H7 (cell line): Measurements from ENCODE around the gene MED12L. TPM values are rescaled to one million over a fixed set of nuclear protein-coding genes. Genes with fewer than 3 reads are reported as not detected.

Source experiments
- DNase-seq: peaks from one replicate; pipeline ENCODE4 v3.0.0; 2012
- H3K27me3 ChIP-seq: 2 replicates; pipeline ENCODE4 v1.6.0; 2011; ENCODE audit warnings: mild to moderate bottlenecking, low read length; ENCODE audit not compliant: control insufficient read depth, insufficient read depth
- H3K36me3 ChIP-seq: replicated peaks from 2 replicates; pipeline ENCODE4 v1.5.1; 2011; ENCODE audit warnings: low read length; ENCODE audit not compliant: control insufficient read depth, insufficient read depth
- H3K4me3 ChIP-seq: 2 replicates; pipeline ENCODE4 v1.5.1; 2011; ENCODE audit warnings: low read depth, mild to moderate bottlenecking, control low read depth, low read length, moderate library complexity; ENCODE audit not compliant: insufficient read depth
- total RNA-seq: library from RNA; depleted of rRNA; stranded (reverse); fragments of >200 nt; shearing (Covaris generic); gene quantifications from 2 replicates; pipeline ENCODE4 v1.2.3, GENCODE V29; 2014

The MED12L gene
- total RNA-seq, 1 experiment from 2014 or later, result 7.9 TPM

DNA sequence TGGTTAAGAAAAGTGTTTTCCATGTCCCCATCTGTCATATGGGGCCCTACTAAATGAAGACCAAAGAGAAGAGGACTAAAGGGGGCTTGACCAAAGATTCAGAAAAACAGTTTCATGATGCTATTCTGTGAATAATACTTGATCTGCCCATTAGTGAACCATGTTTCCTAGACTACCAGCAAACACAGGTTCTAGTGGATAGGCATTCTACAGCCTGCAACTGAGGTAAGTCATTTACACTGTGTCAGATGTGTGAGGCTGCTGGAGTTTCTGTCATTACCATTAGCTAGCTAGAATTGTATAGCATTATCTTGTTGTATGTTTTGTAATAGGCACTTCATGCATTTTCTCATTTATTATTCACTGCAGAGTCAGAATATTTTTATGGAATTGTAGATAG lies 111.0 kb downstream of the MED12L start:
- Histone ChIP-seq H3K4me3 (no peak overlapping the region), H3K27me3 (no peaks in the 10 kb centered on the region), H3K36me3 (peaks cover 3% of the 10 kb centered on the region)
- no peak for DNase-seq

DNA sequence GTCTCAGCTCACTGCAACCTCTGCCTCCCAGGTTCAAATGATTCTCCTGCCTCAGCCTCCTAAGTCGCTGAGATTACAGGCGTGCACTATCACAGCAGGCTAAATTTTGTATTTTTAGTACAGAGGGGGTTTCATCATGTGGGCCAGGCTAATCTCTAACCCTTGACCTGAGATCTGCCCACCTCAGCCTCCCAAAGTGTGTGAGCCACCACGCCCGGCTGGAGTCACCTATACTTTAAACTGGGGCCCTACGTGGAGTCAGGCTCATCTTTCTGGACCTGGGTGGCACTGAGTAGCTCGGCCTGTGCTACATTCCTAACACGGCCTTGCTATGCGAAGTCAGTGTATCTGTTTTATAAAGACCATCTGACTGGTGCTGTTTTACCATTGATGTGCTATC lies 111.8 kb downstream of the MED12L start:
- Histone ChIP-seq H3K4me3 (no peak overlapping the region), H3K27me3 (no peaks in the 10 kb centered on the region), H3K36me3 (peaks cover 3% of the 10 kb centered on the region)
- DNase-seq, result no peak

DNA sequence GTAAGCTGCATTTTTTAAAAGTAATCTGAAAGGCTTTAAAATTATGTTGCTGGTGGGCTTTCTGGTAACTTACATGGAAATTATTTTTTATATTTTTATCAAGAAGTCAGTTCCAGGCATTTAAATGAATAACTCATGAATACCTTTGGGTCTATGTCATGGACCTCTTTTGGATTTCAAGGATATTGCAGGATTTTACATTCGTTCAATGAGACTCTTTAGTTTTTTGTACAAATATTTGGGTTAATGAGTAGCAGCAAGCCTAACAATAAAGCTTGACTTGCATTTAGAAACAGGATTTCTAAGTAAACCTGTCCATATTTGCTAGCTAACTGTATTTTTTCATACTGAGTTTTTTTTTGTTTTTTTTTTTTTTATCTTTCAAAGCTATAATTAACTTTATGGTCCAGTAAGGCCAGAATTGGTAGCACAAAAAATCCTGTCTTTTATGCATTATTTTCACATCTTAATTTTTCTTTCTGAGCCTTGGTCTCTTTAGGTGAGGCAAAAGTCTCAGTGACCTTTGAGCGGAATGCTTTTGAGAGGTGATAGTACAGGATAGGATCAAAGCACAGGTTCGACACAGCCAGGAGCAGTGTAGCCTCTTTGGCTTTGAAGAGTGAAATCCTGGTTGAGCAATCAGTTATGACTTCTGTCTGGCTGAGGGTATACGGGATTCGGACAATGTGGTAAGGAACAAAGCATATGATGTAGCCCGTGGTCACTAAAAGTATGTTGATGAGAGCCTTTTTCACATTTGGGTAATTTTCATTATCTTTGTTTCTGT lies 112.7 kb downstream of the MED12L start:
- Histone ChIP-seq H3K36me3 (peaks cover 3% of the 10 kb centered on the region), H3K27me3 (no peaks in the 10 kb centered on the region), H3K4me3 (no peak overlapping the region)
- DNase-seq, result no peak

DNA sequence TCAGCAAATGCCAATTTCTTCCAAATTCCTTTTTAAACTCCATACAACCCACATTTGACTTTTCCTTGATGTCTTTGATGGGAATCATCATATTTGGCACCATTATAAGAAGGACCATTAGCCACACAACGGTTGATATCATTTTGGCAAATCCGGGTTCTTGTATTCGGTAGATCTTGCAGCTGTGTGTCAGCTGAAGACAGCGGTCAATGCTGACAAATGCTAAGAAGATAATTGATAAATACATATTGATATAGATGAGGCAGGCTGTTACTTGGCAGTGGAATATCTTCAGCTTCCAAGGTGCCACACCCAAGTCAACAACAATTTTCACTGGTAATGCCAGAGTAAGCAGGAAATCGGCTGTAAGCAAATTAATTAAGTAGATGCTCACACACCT lies 113.4 kb downstream of the MED12L start:
- Histone ChIP-seq H3K27me3 (no peaks in the 10 kb centered on the region), H3K4me3 (no peak overlapping the region), H3K36me3 (no peaks in the 10 kb centered on the region)
- no peak for DNase-seq

DNA sequence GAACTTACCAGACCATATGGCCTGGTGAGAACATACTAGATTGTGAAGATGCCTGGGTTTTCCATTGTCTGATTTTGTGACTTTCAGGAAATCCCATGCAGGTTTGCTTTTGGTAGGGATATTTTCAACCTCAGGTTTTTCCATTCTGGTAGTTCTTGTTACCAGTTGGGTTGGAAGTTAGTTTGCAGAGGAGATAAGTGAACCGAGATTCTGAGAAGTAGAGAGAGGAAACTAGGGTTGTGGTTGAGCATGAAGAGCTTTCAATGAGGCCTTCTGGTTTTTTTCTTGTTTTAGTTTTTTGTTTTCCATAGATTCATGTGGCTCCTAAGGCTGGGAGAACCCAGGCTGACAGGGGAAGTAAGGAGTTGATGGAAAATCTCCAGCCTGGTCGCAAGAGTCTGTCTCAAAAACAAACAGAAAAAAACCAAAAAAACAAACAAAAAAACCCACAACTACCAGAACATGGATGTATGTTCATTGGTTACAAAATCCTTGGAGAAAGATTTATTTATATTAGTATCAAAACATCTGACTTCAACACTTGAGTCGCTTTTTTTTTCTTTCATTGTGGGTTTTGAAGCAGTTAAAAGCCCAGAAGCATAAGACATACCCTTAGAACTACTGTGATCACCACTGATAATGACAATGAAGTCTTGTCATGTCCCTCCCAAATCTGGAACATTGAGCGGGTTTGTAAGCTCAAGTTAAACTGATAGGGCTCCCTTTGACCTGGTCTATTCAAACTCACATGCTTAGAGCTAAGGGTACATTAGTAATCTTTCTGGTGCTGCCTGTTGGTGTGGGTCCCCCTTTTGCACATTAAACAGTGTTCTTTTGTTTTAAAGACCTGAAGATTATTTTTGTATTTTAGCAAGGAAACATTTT lies 114.3 kb downstream of the MED12L start:
- H3K4me3 ChIP-seq, result no peak overlapping the region
- no peaks in the 10 kb centered on the region for H3K27me3 ChIP-seq
- H3K36me3 ChIP-seq, result no peaks in the 10 kb centered on the region
- DNase-seq, result no peak

DNA sequence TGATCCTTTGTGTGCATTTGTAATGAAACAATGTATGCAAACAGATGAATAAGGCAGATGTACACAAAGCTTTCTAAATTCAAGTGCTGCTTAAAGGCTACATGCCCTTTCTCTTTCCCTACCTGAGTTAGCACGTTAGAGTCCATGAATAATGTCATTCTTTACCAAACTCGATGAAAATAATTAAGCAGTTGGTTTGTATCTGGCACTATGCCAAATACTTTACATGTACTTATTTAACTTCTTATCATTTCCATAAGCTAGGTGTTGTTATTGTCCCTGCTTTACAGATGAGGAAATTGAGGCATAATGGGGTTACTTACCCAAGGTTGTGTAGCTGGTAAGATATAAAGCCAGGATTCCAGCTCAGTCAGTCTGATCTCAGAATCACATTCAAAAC lies 115.1 kb downstream of the MED12L start:
- no peak for DNase-seq
- H3K27me3 ChIP-seq, result no peaks in the 10 kb centered on the region
- H3K4me3 ChIP-seq, result no peak overlapping the region
- H3K36me3 ChIP-seq, result no peaks in the 10 kb centered on the region

DNA sequence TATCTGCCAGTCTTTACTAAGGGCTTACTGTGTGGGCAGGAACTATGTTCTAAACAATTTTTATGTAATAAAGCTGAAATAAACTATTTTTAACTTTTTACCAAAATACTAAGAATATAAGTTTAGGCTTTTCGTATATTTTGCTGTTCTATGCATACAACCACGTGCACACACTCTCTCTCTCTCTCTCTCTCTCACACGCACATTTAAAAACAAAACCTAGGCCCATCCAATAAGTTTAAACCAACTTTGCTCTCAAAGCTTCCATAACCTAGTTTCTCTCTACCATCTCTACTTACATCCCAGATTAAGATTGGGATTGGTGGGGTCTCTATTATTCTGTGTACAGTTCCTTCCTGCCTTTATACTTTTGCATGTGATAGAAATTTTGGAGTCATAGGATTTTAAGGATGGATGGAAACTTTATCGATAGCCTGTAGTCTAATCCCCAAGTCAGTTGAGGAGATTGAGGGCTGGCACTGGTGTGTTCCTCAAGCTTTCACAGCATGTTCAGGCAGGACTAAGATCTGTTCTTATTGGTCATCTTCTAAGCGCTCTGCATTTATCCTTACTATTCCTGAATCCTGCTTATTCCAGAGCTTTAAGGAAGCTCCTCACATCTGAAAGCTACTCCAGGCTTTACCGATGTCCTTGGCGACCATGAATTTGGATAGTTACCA lies 115.7 kb downstream of the MED12L start:
- Histone ChIP-seq H3K36me3 (no peaks in the 10 kb centered on the region), H3K4me3 (no peak overlapping the region), H3K27me3 (no peaks in the 10 kb centered on the region)
- DNase-seq, result no peak

DNA sequence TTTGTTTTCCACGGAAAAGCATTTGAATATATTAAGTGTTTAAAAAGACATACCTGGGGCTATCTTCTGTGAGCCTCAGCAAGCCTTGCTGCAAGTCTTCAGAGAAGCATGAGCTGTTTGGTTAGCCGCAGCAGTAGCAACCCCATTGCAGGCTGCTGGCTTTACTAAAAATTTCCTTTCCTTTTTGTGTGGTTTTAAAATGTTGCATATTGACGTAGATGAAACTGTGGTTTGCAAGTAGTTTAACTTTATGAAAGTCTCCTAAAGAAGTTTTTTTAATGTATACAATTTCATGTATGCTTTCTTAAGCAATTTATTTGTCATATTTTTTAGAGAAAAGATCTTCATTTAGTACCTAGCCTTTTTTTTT lies 117.6 kb downstream of the MED12L start, which contains the start of gene GPR171:
Gene GPR171, minus strand, starts transcription at position 166 of the 370 bp plus-strand sequence. CDS start 3,830 bp downstream, outside the sequence.
- no peak within 1 kb of the TSS for H3K4me3 ChIP-seq
- H3K27me3 ChIP-seq, result no peaks in the 10 kb centered on the region
- DNase-seq, result no peak
- H3K36me3 ChIP-seq, result no peaks in the 10 kb centered on the region

DNA sequence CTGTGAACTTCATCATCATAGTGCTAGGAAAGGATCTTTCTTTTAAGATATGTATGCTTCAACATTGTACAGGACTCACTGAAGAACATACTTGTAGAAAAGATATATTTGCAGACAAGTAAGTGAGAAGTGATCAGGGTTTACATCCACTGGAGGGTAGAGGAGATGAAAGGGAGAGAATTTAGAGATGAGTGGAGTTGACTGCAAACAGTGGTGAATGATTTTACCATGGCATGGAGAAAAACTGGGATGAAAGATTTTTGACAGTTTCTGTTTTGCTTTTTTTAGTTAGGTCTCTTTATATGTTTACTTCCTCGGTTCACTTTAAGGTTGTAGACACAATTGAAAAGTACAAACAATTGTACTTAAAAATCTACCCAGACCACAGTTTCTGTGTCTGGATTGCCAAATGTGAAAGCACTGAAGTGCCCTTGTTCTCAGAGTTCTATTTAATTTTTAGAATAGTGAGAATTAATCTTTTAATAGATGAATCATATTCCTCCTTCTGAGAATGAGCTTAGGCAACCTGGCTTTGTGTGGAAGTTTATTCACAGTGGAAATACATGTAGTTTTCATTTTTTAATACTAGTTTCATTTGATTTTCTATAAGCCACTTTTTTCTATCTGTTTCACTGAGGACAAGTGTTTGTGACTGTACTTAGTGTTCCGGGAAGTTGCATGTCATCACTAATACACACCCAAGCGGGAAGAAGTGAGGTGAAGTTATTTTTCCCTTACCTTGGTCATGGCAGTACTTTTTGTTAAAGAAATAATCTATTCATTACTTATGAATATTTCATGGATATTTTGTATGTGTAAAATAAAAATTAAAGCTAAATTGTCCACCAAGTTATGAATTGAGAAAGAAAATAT lies 119.3 kb downstream of the MED12L start:
- Histone ChIP-seq H3K36me3 (no peaks in the 10 kb centered on the region), H3K27me3 (no peaks in the 10 kb centered on the region), H3K4me3 (no peak overlapping the region)
- no peak for DNase-seq

DNA sequence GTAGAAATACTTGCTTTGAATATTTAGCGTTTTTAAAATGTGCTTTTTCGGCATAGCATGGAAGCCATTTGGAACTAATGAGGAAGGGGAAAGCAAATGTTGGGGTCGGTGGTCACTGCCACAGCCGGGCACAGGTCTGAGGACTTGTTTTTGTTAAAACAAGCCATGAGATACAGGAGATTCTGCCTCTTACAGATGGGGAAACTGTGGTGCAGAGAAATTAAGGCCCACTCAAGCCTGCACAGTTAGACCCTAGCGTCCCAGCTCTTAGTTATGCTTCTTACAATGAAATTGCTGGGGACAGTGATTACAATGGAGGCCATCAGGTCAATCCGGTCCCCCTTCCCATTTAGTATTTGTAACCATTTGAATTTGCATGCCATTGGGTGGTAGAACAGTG lies 120.0 kb downstream of the MED12L start:
- no peak for DNase-seq
- no peaks in the 10 kb centered on the region for H3K27me3 ChIP-seq
- H3K4me3 ChIP-seq, result no peak overlapping the region
- no peaks in the 10 kb centered on the region for H3K36me3 ChIP-seq

DNA sequence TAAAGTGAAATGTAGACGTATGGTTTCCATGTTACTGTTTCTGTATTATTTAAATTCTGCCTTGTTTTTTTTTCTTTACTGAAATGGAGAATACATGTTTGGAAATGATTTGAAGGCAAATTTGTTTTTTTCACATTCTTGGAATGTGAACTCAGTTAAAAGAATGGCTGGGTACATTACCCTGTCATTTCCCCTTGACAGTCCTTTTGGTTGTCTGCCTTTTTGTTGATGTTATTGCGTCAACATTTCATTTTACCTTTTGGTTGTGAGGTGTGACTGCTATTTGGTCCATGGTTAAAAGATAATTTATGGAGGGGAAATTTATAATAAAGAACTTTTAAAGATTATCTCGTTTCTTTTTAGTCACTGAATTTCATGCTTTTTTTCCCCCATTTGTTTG lies 120.7 kb downstream of the MED12L start:
- Histone ChIP-seq H3K4me3 (no peak overlapping the region), H3K36me3 (no peaks in the 10 kb centered on the region), H3K27me3 (no peaks in the 10 kb centered on the region)
- no peak for DNase-seq

DNA sequence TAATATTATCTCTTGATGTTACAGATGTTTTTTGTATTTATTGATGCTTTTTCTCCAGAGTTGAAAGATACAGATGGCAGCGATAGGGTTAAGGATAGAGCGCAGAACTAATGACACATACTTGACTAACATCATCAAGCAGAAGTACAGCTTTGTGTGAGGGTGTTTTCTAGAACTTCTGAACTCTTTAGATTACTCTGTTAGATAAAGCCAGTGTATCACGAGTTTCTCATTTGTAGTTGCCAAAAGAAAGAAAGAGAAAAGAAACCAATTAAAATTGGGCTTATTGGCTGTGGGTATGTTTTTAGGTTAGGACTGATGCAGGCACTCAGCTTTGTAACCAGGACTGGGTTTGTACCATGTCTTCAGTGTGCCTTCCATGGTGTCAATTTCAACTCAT lies 124.2 kb downstream of the MED12L start:
- Histone ChIP-seq H3K36me3 (no peaks in the 10 kb centered on the region), H3K27me3 (no peaks in the 10 kb centered on the region), H3K4me3 (no peak overlapping the region)
- DNase-seq, result no peak

DNA sequence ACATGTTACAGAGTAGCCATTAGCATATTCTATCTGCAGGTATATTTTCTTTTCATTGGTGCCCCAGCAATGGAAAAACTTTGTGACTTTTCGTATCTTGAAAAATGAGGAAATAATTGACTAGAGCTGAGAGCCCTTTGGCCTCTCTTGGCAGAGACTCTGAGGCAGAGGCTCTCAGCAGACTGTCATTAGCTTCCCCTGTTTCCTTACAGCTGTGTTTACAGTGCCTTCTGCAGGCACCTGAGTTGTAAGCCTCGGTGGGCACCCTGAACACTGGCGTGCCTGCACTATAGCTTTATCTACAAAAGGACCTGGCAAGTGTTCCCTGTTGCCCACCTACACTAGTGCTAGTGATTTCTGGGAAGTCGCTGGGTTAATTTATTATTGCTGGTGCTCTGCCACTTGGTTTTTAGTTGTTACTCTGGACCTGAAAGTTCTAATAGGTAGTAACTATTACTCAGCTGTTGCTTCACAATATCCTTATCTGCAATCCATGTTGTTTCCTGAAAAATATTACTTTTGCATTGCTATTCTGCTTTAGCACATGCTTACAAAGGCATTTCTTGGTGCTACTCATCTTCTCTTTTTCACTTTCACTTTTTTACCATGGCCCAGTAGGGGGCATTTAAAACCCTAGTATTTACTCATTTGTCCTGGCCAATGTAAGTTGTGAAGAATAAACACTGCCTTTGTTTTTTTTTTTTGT lies 125.4 kb downstream of the MED12L start:
- no peak overlapping the region for H3K4me3 ChIP-seq

More for the DNA sequence above, 125.4 kb downstream of the MED12L start:
- no peak for DNase-seq
- Histone ChIP-seq H3K27me3 (no peaks in the 10 kb centered on the region), H3K36me3 (no peaks in the 10 kb centered on the region)
